Activated CD4-positive, alpha-beta T cell treated with anti-CD3 and anti-CD28 coated beads, Interleukin-2, Interleukin-6, amounts not matched to agents 100 ng/mL and 50 ng/mL, durations not matched to agents 16 hours and 8 hours (primary cell): ENCODE results near the gene SSH2.

Experiments used
- DNase-seq: peaks from one replicate; pipeline ENCODE4 v3.0.0-alpha.2; 2020

The SSH2 gene

DNA sequence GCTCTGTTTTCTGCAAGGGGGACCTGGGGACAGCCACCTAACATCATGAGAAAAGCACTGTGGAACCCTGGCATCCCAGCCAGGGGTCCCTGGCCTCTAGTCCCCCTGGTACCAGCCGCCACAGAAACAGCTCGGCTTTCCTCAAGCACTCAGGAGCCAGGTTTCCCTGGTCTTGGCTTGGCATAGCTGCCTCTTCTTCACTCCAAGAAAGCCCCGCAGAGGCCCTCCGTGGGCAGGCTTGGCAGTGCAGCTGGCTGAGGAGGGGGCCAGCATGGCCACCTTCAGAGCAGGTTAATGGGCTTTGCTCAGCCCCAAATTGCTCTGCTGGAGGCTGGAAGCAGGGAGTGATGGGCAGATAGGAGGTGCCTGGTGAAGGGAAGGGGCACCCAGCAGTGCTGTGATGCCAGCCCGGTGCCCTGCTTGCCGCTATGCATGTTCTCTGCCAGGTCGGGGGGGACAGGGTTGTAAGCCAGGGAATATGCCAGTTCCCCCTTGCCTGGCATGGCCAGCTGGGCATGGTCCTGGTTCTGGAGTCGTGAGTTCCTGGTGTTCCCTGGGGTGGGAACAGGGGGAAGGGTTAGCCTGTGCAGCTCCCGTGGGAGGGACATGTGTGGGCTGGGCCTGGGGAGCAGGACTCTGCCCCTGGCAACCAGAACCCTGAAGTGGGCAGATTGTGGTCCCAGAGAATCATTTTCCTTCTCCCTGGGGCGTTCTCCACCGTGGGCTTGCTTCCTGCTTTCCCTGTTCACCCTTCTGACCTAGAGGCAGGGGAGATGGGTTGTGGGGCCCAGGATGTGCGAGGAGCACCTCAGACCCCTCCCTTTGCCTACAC, 333.9 kb downstream of the SSH2 start:
- no peak for DNase-seq

- no peak for DNase-seq
Measured at GRCh38 chr17:29595107-29595942, 334.7 kb downstream of the SSH2 start.

GRCh38 chr17:29594519-29595090, 335.4 kb downstream of the SSH2 start:
- no peak for DNase-seq

- DNase-seq, result peak; percentile 47
Measured at GRCh38 chr17:29593591-29594518, 336.2 kb downstream of the SSH2 start.

- DNase-seq, result peak; percentile 73
Measured at GRCh38 chr17:29592850-29593551, 337.0 kb downstream of the SSH2 start, which contains the start of gene ANKRD13B. Gene ANKRD13B, plus strand, starts transcription at chr17:29593132. Its CDS starts 490 bp downstream, at chr17:29593622.

DNA sequence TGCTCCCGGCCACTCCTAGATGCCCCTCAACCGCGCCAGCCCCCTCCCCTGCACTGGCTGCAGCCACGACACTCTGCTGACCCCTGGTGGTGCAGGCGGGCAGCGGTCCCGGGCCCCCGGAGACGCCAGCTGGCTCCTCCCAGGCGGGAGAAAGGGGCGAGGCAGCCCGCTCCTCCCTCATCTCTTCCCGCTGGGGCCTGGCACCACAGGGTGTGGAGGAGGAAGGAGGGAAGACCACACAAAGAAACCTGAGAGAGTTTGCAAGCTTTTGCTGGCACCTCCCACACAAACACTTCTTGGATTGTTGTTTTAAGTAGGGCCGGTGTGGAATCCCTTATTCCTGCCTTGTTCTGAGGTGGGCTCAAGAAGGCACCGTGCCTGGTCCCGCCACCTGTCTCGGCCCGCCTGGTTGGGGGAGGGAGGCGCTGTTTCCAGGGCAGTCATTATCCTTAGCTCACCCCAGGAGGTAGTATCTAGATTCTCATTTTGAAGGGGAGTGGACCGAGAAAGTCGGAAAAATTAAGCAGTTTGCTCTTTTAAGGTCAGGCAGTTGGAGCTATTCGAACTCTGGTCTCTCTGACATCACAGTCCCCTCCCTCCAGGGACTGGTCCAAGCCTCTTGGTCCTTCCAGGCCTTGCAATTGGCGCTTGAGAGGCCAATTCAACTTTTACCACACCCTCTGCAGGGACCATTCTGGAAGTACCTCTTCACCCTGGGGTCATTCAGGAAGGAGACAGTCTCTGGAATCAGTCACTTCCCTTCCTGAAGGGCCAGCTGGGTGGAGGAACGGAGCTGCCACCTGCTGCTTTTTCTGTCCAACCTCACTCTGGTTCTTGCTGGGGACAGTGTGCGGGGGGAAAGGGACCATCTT, 338.1 kb downstream of the SSH2 start:
- peak; percentile 93 for DNase-seq

DNA sequence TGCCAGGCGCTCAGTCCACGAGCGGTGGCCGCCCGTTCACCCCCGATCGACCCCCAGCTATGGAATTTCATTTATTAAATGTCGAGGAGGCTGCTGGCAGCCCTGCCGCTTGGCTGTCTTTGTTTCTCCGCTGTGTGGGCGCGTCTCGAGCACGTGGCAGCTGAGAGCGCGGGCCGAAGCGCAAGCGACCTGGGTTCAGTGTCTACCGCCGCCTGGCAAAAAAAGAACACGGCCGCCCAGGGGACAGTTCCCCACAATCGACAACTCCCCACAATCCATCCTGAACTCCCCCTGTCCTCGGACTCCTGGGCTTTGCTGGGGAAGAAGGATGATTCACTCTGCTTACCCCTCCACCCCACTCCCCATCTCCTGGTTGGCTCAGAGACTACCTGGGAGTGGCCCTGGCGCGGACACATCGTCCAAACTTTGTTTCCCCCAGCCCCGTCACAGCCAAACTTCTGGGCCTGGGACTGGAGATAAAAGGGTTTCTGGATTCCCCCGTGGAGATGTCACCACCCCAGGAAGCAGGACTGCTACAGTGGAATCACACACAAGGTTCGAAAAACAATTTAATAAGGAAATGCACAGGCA, 338.8 kb downstream of the SSH2 start:
- DNase-seq, result peak; percentile 42

DNA sequence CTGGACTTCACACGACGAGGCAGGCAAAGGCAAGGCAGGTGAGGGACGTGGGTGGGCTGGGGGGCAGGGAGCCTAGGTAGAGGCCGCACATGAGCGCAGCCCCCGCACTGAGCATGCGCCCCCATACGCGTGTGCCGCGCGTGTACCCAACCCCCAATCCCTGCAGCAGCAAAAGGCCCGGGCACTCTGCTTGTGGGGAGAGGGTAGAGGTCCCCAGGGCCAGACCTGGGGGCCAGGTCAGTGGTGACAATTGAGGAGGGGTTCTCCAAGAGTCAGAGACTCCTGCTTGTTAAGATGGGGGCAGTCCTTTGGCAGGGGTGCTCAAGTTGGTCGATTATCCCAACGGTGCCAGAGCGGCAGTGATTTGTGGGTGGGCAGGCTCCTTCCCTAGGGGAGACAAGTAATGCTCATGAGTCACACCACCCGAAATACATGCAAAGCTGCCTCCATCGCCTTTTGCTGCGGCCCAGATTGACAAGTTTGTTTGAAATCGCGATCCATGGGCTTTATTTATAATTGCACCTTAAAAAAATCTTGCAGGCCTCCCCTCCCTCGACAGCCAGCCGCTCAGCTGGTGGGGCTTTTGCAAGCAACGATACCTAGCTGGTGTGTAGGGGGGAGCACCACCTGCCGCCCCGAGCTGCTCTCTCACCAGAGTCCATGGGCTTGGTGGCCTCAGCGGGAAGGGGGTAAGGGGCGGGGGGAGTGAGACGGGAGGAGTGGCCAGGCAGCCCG, 339.4 kb downstream of the SSH2 start:
- DNase-seq, result peak; percentile 27

DNA sequence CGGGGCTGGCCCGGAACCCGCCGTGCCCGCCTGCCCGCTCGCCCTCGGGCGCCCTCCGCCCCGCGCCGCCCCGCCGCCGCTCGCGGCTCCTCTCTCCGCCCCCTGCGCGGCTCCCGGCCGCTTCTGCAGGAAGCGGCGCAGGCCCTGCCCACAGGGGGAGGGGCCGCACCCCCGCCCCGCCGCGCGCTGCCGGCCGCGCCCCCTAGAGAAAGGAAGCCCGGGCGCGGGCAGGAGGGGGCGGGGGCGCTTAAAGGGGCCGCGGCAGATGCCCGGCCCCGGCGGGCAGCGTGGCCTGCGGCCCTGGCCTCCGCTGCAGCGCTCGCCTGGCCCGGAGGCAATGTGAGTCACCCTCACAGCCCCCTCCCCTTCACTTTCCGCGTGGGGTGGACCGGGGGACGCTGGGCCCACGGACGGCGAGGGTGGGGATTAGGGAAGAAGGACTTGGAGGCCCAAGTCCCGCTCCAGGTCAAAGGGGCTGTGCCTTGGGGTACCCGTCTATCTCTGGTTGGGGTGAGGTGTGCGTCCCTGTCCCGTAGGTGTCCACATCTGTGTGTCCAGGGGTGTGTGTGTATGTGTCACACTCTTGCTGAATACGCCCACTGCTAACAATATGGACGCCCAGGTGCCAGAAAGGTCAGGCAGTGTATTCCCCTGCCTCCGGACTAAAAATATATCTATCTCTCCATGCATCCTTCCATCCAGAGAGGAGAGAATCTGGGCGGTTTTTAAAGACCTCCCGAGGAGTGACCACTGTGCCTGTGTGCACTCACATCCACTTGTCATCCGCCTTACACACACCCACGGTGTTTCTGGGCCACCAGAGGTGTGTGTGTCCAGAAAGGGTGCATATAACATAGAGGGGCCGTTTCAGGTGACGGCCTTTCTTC, 340.3 kb downstream of the SSH2 start, which contains the start of gene GIT1:
TSS of gene GIT1 (minus strand) at position 125 of the 887 bp plus-strand sequence. CDS start 270 bp downstream, outside the sequence.
- peak; percentile 90 for DNase-seq

GRCh38 chr17:29588562-29589411, 341.2 kb downstream of the SSH2 start:
- peak; percentile 63 for DNase-seq

GRCh38 chr17:29588017-29588561, 341.9 kb downstream of the SSH2 start:
- peak; percentile 24 for DNase-seq

- DNase-seq, result no peak
Measured at GRCh38 chr17:29587591-29587990, 342.4 kb downstream of the SSH2 start.

GRCh38 chr17:29586676-29587469, 343.2 kb downstream of the SSH2 start:
- DNase-seq, result no peak

DNA sequence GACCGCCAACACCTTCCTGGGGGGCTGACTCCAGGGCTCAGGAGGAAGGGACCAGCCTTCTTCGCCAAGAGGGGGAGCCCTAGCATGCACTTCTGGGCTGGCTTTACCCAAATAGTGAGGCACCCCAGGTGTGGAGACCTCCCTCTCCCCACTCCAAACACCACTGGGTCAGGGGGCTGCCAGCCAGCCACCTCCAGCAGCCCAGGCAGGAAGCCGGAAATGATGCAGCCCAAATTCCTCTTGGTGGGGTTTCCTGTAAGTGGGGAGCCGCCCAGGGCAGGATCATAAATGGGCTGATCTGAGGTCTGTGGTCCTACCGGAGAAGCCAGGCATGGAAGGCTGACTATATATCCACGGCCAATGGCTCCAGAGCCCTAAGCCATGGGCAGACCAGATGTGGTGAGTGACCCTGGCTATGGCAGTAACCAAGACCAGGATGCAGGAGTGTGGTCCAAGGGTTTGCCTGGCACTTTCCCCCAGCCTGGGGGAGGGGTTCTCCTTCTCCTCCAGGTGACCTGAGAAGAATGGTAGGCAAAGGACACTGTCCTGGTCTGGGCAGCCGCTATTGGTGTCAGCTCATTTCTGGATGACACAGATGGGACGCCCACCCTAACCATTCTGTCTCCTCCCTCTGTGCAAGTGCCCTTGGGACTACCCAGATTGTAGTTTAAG, 344.8 kb downstream of the SSH2 start:
- DNase-seq, result peak; percentile 41

DNA sequence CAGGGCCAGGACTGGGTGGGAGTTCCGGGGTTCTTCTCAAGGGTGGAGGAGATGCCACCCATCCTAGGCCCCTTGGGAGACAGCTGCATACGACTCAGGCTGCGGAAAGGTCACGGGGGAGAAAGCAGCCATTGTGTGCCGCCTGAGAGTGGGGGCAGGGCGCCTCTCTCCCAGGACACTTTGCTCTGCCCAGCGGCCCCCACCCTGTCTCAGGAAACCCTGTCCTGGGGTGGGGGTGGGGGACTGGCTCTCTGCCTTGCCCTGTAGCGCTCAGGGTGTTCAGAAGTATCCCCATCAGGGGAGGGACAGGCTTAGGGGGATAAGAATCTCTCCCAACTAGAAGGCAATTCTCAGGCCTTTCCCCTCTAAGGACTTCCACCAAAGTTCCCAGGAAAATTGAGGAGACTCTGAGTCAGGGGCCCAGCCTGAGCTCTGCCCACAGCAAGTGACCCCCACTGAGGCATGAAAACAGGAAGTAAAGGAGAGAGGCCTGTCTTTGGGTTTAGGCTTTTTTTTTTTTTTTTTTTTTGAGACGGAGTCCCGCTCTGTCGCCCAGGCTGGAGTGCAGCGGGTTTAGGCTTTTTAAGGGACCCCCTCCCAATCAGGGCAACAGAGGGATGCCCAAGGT, 345.5 kb downstream of the SSH2 start:
- DNase-seq, result no peak
